BJ (cell line): ENCODE data around the gene CPTP. TPM values are rescaled to one million over a fixed set of nuclear protein-coding genes. Genes with fewer than 3 reads are reported as not detected.
A peak's percentile ranks its signal among the peaks of the same experiment; 100 is the strongest.

Experiments used
- CTCF ChIA-PET: fragments of 350-600 bp; formaldehyde crosslinking; extraction: SDS; loops from one replicate; lab custom pipeline; 2021; ENCODE audit warnings: antibody characterized with exemption, inconsistent platforms; lab: Yijun Ruan, JAX
- POLR2A ChIA-PET: fragments of 300-600 bp; sonication (Branson Sonifier 250); formaldehyde crosslinking; extraction: SDS; loops from one replicate; lab custom pipeline; 2021; ENCODE audit warnings: antibody characterized with exemption; lab: Charles Lee
- DNase-seq: peaks from one replicate; pipeline ENCODE4 v3.0.0-alpha.2; 2011; ENCODE audit warnings: low read depth
- H3K27me3 ChIP-seq: 2 replicates; pipeline ENCODE4 v1.6.0; 2011; ENCODE audit warnings: low read length; ENCODE audit not compliant: control insufficient read depth, insufficient read depth
- H3K36me3 ChIP-seq: 2 replicates; pipeline ENCODE4 v1.5.1; 2011; ENCODE audit warnings: low read length; ENCODE audit not compliant: control insufficient read depth, insufficient read depth
- H3K4me3 ChIP-seq: 2 replicates; pipeline ENCODE4 v1.5.1; 2011; ENCODE audit warnings: low read depth, mild to moderate bottlenecking, control low read depth, low read length
- polyA plus RNA-seq: library from polyadenylated mRNA; depleted of rRNA; stranded (reverse); fragments of >200 nt; gene quantifications from 2 replicates; pipeline ENCODE4 v1.2.3, GENCODE V29; 2011
- TF ChIP-seq, protein P1 (sequence below): IDR thresholded peaks from 2 replicates; pipeline ENCODE4 v1.5.1; 2011; ENCODE audit warnings: low read depth, mild to moderate bottlenecking, control low read depth, inconsistent platforms, low read length, moderate library complexity; ENCODE audit not compliant: insufficient read depth

Gene CPTP
- polyA plus RNA-seq, 1 experiment = 14.2 TPM

DNA sequence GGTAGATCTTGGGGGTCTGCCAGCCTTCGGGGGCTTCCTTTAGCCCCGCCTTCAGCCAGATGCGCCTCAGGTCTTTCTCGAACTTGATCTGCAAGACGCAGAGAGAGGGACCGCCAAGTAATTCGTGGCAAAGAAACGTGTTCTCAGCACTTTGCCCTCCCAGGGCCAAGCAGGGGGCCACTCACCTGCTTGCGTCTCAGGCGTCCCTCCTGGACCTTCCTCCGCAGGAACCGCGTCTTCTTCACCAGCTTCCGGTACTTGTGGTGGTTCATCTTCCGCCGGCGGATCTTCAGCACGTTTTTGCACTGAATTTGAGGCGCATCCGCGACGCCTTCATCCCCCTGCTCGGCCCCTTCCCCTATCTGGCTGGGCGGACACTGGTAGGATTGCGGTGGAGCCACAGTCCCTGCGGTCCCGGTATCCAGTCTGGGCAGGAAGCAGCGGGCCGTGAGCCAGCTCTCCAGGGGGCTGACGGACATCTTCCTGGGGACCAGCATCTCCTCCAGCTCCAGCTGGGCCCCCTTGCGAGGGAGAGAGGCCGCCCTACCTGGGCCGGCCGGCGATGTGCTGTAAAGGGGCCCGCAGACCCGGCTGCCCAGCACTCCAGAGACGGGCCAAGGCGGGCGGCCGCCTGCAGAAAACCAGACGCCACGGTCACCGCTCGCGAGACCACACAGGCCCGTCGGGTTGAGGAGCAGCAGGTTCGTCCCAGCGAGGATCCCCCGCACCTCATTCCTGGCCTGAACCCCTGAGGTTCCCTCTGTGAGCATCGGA is 49.4 kb downstream of the CPTP start:
- Histone ChIP-seq H3K27me3 (no peaks in the 10 kb centered on the region), H3K4me3 (peak overlapping the region; percentile 78), H3K36me3 (peaks cover 5% of the 10 kb centered on the region)
- no peak for DNase-seq
- TF ChIP-seq, protein P1, sequence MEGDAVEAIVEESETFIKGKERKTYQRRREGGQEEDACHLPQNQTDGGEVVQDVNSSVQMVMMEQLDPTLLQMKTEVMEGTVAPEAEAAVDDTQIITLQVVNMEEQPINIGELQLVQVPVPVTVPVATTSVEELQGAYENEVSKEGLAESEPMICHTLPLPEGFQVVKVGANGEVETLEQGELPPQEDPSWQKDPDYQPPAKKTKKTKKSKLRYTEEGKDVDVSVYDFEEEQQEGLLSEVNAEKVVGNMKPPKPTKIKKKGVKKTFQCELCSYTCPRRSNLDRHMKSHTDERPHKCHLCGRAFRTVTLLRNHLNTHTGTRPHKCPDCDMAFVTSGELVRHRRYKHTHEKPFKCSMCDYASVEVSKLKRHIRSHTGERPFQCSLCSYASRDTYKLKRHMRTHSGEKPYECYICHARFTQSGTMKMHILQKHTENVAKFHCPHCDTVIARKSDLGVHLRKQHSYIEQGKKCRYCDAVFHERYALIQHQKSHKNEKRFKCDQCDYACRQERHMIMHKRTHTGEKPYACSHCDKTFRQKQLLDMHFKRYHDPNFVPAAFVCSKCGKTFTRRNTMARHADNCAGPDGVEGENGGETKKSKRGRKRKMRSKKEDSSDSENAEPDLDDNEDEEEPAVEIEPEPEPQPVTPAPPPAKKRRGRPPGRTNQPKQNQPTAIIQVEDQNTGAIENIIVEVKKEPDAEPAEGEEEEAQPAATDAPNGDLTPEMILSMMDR = no peak
- POLR2A ChIA-PET = interaction anchor here (0.6 to 1.2 kb wide), 2 partner anchors 25 to 56 kb away, joined by 4 to 6 read pairs; partner anchors contain the start of gene CCNL2
- CTCF ChIA-PET = interaction anchor here (0.7 to 6.4 kb wide), 5 partner anchors 14 to 251 kb away, joined by 3 to 46 read pairs (median 3); partner anchors contain the start of gene DVL1

DNA sequence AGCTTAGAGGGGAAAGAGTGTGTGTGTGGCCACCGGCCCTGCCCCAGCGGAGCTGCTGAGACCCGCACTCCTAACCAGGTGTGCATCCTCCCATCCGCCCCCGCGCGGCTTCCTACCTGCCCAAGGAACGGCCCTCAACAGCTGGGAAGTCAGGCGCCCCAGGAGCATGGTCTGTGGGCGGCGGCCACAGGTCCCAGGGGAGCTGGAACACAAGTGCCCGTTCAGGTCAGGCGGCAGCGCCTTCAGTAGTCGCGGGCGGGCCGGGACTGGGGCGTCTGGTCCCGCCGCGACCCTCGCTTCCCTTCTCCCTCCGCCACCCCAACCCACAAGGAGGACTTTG is 50.0 kb downstream of the CPTP start:
- Histone ChIP-seq H3K4me3 (peak overlapping the region; percentile 78), H3K27me3 (no peaks in the 10 kb centered on the region), H3K36me3 (peaks cover 5% of the 10 kb centered on the region)
- no peak for DNase-seq
- ChIA-PET CTCF (interaction anchor here (0.7 to 6.4 kb wide), 6 partner anchors 14 to 252 kb away, joined by 3 to 46 read pairs (median 4); partner anchors contain the start of gene DVL1), POLR2A (interaction anchor here (0.5 to 1.2 kb wide), 3 partner anchors 25 to 534 kb away, joined by 4 to 19 read pairs (median 6); partner anchors contain the start of gene CCNL2)
- TF ChIP-seq, protein P1 = no peak

DNA sequence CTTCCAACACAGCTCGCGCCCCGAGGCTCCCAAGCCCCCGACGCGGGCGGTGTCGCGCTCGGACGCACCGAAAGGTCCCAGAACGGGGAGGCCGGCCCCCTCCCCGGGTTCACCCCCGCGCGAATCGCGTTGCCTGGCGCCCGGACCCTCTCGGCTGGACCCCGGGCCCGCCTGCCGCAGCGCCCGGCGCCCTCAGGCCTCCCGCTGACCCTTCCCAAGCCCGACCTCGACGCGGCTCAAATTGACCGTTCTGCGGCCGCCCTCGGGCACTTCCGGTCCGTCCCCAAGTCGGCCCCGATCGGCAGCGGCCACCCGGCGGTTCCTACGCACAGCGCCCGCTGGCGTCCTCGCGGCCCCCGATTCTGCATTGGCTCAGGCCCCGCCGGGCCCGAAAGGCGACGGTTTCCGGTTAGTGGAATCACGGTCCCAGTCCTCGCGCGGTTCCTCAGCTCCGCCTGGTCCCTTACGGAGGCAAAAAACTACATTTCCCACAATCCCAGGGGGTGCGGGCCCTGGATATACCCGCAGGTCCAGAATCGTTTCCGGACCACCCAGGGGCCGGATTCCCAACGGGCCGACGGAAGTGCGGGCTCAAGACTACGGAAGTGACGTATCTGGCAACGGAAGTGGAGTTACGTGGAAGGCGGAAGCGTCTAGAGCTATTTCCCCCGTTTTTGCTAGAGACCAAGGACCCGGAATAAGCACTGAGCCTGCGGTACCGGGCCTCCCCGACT is 50.5 kb downstream of the CPTP start, which contains the start of gene AURKAIP1:
AURKAIP1 (minus strand) TSS at position 279 of the 734 bp plus-strand sequence. CDS start 451 bp downstream, outside the sequence.
- peaks cover 5% of the 10 kb centered on the region for H3K36me3 ChIP-seq
- H3K4me3 ChIP-seq = peak within 1 kb of the TSS; percentile 78
- peak; percentile 99 for DNase-seq
- no peaks in the 10 kb centered on the region for H3K27me3 ChIP-seq
- POLR2A ChIA-PET = interaction anchor here (0.5 to 1.2 kb wide), 8 partner anchors 16 to 534 kb away, joined by 3 to 19 read pairs (median 5); partner anchors contain the start of genes CCNL2 and MXRA8
- TF ChIP-seq, protein P1 = peak; percentile 51
- CTCF ChIA-PET = interaction anchor here (0.6 to 6.4 kb wide), 10 partner anchors 10 to 1941 kb away, joined by 3 to 46 read pairs (median 4); partner anchors contain the start of genes CCNL2 and DVL1

DNA sequence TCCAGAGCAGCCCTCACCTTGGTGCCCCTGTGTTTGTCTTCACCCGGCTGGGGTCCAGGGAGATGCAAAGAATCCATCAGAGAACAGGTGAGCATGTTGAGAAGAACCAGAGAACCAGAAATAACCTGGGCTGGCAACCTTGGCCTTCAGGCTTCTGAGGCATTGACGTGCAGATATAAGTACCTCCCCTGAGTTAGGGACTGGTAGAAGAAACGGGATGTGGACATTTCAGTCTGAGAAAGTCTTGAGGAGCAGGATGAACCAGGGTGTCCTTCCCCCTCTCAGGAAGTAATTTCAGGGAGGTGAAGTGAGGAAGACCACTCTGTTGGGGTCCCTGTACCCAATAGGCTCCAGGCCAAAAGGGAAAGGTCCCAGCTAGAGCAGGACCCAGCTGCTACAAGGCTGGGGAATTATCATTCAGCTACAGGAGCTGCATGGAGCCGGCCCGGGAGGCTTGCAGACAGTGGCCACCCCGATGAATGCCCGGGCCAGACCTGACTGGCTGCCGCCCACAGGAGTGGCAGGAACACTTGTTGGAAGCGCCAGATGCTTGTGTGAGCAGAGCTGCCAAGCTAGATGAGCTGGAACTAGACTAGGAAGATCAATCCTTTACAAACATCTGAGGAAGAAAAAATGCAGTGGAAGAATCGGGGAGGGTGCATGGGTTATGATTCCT is 52.1 kb downstream of the CPTP start:
- H3K36me3 ChIP-seq = peaks cover 9% of the 10 kb centered on the region

More for the DNA sequence above, 52.1 kb downstream of the CPTP start:
- TF ChIP-seq, protein P1 = no peak
- no peak for DNase-seq
- CTCF ChIA-PET = interaction anchor here (1.4 to 1.5 kb wide), 3 partner anchors 14 to 64 kb away, joined by 4 to 6 read pairs (median 5); partner anchors contain the start of gene CCNL2
- H3K4me3 ChIP-seq = no peak overlapping the region
- H3K27me3 ChIP-seq = no peaks in the 10 kb centered on the region
- POLR2A ChIA-PET = no interaction called here
